ENCODE measurements around the gene CNDP2. TPM values are rescaled to one million over a fixed set of nuclear protein-coding genes. Genes with fewer than 3 reads are reported as not detected.

CNDP2 gene
- total RNA-seq, 1 donor from 2014 or later: 75.2 TPM

GRCh38 chr18:74541703-74542555 is 45.8 kb downstream of the CNDP2 start:
- no peak for DNase-seq (ENCODE audit: extremely low spot score, unreplicated experiment)
- no peaks in the 10 kb centered on the region for H3K9me3 Mint-ChIP-seq (ENCODE audit: unreplicated experiment)
- peaks cover 6% of the 10 kb centered on the region for H3K4me1 Mint-ChIP-seq (ENCODE audit: unreplicated experiment)
- TF ChIP-seq CTCF (IDR thresholded peaks at IDR 0.05): no peak
- H3K27me3 Mint-ChIP-seq (ENCODE audit: unreplicated experiment): peaks cover 11% of the 10 kb centered on the region
- no peak overlapping the region for H3K4me3 Mint-ChIP-seq (ENCODE audit: unreplicated experiment)
- no peaks in the 10 kb centered on the region for H3K36me3 Mint-ChIP-seq (ENCODE audit: unreplicated experiment)
- no peak overlapping the region for H3K27ac Mint-ChIP-seq (ENCODE audit: unreplicated experiment)

GRCh38 chr18:74544898-74545297 is 48.7 kb downstream of the CNDP2 start:
- Mint-ChIP-seq H3K36me3 (ENCODE audit: unreplicated experiment) (no peaks in the 10 kb centered on the region), H3K4me3 (ENCODE audit: unreplicated experiment) (no peak overlapping the region), H3K4me1 (ENCODE audit: unreplicated experiment) (peaks cover 13% of the 10 kb centered on the region), H3K27ac (ENCODE audit: unreplicated experiment) (no peak overlapping the region), H3K9me3 (ENCODE audit: unreplicated experiment) (peaks cover 17% of the 10 kb centered on the region), H3K27me3 (ENCODE audit: unreplicated experiment) (peaks cover 5% of the 10 kb centered on the region)
- no peak for DNase-seq (ENCODE audit: extremely low spot score, unreplicated experiment)
- no peak for TF ChIP-seq CTCF (IDR thresholded peaks at IDR 0.05)

GRCh38 chr18:74546007-74546406 is 49.8 kb downstream of the CNDP2 start:
- peaks cover 3% of the 10 kb centered on the region for H3K27me3 Mint-ChIP-seq (ENCODE audit: unreplicated experiment)
- peaks cover 17% of the 10 kb centered on the region for H3K9me3 Mint-ChIP-seq (ENCODE audit: unreplicated experiment)
- H3K4me3 Mint-ChIP-seq (ENCODE audit: unreplicated experiment): no peak overlapping the region
- H3K36me3 Mint-ChIP-seq (ENCODE audit: unreplicated experiment): no peaks in the 10 kb centered on the region
- no peak overlapping the region for H3K27ac Mint-ChIP-seq (ENCODE audit: unreplicated experiment)
- TF ChIP-seq CTCF (IDR thresholded peaks at IDR 0.05): no peak
- H3K4me1 Mint-ChIP-seq (ENCODE audit: unreplicated experiment): peaks cover 13% of the 10 kb centered on the region
- no peak for DNase-seq (ENCODE audit: extremely low spot score, unreplicated experiment)

- H3K4me1 Mint-ChIP-seq (ENCODE audit: unreplicated experiment): peaks cover 13% of the 10 kb centered on the region
- H3K27ac Mint-ChIP-seq (ENCODE audit: unreplicated experiment): peak overlapping the region; percentile 31
- no peak for TF ChIP-seq CTCF (IDR thresholded peaks at IDR 0.05)
- H3K9me3 Mint-ChIP-seq (ENCODE audit: unreplicated experiment): peaks cover 17% of the 10 kb centered on the region
- no peaks in the 10 kb centered on the region for H3K36me3 Mint-ChIP-seq (ENCODE audit: unreplicated experiment)
- peaks cover 3% of the 10 kb centered on the region for H3K27me3 Mint-ChIP-seq (ENCODE audit: unreplicated experiment)
- H3K4me3 Mint-ChIP-seq (ENCODE audit: unreplicated experiment): no peak overlapping the region
- DNase-seq (ENCODE audit: extremely low spot score, unreplicated experiment): no peak
Observed at GRCh38 chr18:74546751-74547530, 50.8 kb downstream of the CNDP2 start.

- Mint-ChIP-seq H3K4me3 (ENCODE audit: unreplicated experiment) (no peak overlapping the region), H3K27me3 (ENCODE audit: unreplicated experiment) (no peaks in the 10 kb centered on the region), H3K4me1 (ENCODE audit: unreplicated experiment) (peaks cover 13% of the 10 kb centered on the region), H3K9me3 (ENCODE audit: unreplicated experiment) (peaks cover 17% of the 10 kb centered on the region), H3K27ac (ENCODE audit: unreplicated experiment) (no peak overlapping the region), H3K36me3 (ENCODE audit: unreplicated experiment) (no peaks in the 10 kb centered on the region)
- no peak for TF ChIP-seq CTCF (IDR thresholded peaks at IDR 0.05)
- DNase-seq (ENCODE audit: extremely low spot score, unreplicated experiment): no peak
Observed at GRCh38 chr18:74547860-74548259, 51.7 kb downstream of the CNDP2 start.
